ENCODE data around the gene MTHFD1L.
A peak's percentile ranks its signal among the peaks of the same experiment; 100 is the strongest.

- TF ChIP-seq, protein P1, sequence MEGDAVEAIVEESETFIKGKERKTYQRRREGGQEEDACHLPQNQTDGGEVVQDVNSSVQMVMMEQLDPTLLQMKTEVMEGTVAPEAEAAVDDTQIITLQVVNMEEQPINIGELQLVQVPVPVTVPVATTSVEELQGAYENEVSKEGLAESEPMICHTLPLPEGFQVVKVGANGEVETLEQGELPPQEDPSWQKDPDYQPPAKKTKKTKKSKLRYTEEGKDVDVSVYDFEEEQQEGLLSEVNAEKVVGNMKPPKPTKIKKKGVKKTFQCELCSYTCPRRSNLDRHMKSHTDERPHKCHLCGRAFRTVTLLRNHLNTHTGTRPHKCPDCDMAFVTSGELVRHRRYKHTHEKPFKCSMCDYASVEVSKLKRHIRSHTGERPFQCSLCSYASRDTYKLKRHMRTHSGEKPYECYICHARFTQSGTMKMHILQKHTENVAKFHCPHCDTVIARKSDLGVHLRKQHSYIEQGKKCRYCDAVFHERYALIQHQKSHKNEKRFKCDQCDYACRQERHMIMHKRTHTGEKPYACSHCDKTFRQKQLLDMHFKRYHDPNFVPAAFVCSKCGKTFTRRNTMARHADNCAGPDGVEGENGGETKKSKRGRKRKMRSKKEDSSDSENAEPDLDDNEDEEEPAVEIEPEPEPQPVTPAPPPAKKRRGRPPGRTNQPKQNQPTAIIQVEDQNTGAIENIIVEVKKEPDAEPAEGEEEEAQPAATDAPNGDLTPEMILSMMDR (IDR thresholded peaks at IDR 0.05 in 8 of 11, conservative IDR thresholded peaks at IDR 0.05 in 3 of 11): no peak
- TF ChIP-seq POLR2A (IDR thresholded peaks at IDR 0.05): no peak
- TF ChIP-seq POLR2AphosphoS5 (IDR thresholded peaks at IDR 0.05): peak in 1 of 3 donors; percentile 20
Observed at GRCh38 chr6:151022492-151022891, 157.0 kb downstream of the MTHFD1L start.
